ENCODE data around the gene PEA15.

GRCh38 chr1:160191756-160192155 is 13.4 kb upstream of the PEA15 start:
- TF ChIP-seq CTCF (conservative IDR thresholded peaks at IDR 0.05 in 1 of 2, IDR thresholded peaks at IDR 0.05 in 1 of 2; ENCODE audit: low read depth in 1 of 2, low read length in 2 of 2), result no peak
- TF ChIP-seq EZH2 (IDR thresholded peaks at IDR 0.05; ENCODE audit: low read length, missing control alignments), result no peak
